GF-D8 (cell line): ENCODE data around the gene EMCN.
"Not testable (repeated sequence)": the region's sequence is repeated elsewhere in the genome, so short reads cannot be mapped to it uniquely, and the experiment has no call there.

Experiments used
- DNase-seq: peaks from one replicate; lab custom pipeline; 2025; lab: John Stamatoyannopoulos, UW

The EMCN gene

GRCh38 chr4:100379583-100380105 is 138.2 kb downstream of the EMCN start:
- no peak for DNase-seq

GRCh38 chr4:100372432-100372831 is 145.4 kb downstream of the EMCN start:
- no peak for DNase-seq

GRCh38 chr4:100369871-100370270 is 148.0 kb downstream of the EMCN start:
- no peak for DNase-seq

- DNase-seq = no peak
These were observed 150.4 kb downstream of the EMCN start for GRCh38 chr4:100367451-100367850.

GRCh38 chr4:100366213-100366612 is 151.6 kb downstream of the EMCN start:
- DNase-seq = no peak

- DNase-seq = no peak
These were observed 155.5 kb downstream of the EMCN start for GRCh38 chr4:100362366-100362765.

GRCh38 chr4:100361336-100361735 is 156.5 kb downstream of the EMCN start:
- no peak for DNase-seq

GRCh38 chr4:100360211-100360610 is 157.6 kb downstream of the EMCN start:
- DNase-seq = no peak

GRCh38 chr4:100359441-100359840 is 158.4 kb downstream of the EMCN start:
- no peak for DNase-seq

GRCh38 chr4:100357542-100357941 is 160.3 kb downstream of the EMCN start:
- no peak for DNase-seq

- DNase-seq = no peak
These were observed 161.7 kb downstream of the EMCN start for GRCh38 chr4:100356172-100356571.

- not testable (repeated sequence) for DNase-seq
These were observed 165.5 kb downstream of the EMCN start for GRCh38 chr4:100352352-100352751.

GRCh38 chr4:100348473-100348872 is 169.3 kb downstream of the EMCN start:
- DNase-seq = no peak

GRCh38 chr4:100347241-100347640 is 170.6 kb downstream of the EMCN start:
- DNase-seq = no peak

- no peak for DNase-seq
These were observed 172.2 kb downstream of the EMCN start for GRCh38 chr4:100345585-100345984.
